Mesenchymal stem cell (in vitro differentiated cells and primary cell): ENCODE measurements around the gene PUDP. TPM values are rescaled to one million over a fixed set of nuclear protein-coding genes. Genes with fewer than 3 reads are reported as not detected.
A peak's percentile ranks its signal among the peaks of the same experiment; 100 is the strongest.

Source experiments
- DNase-seq: peaks from one replicate; pipeline ENCODE4 v3.0.0-alpha.2; 2013
- H2AFZ ChIP-seq: one replicate; pipeline ENCODE4 v1.6.1; 2013; ENCODE audit warnings: low read depth, mild to moderate bottlenecking, control low read depth, inconsistent platforms, low read length, moderate library complexity
- H2AK5ac ChIP-seq: 2 replicates; pipeline ENCODE4 v1.6.1; 2013; ENCODE audit warnings: low read length, moderate library complexity, mild to moderate bottlenecking, inconsistent platforms; ENCODE audit not compliant: severe bottlenecking
- H2BK120ac ChIP-seq: one replicate; pipeline ENCODE4 v1.6.1; 2013; ENCODE audit warnings: low read depth, mild to moderate bottlenecking, inconsistent platforms, low read length, moderate library complexity
- H2BK12ac ChIP-seq, 2 experiments: one replicate each; pipeline ENCODE4 v1.6.1; 2013; ENCODE audit warnings: inconsistent platforms in 2 of 2, low read length in 2 of 2, mild to moderate bottlenecking in 2 of 2, moderate library complexity in 2 of 2, control low read depth in 1 of 2
- H2BK15ac ChIP-seq: one replicate; pipeline ENCODE4 v1.6.1; 2013; ENCODE audit warnings: mild to moderate bottlenecking, low read depth, inconsistent platforms; ENCODE audit not compliant: poor library complexity, severe bottlenecking
- H2BK5ac ChIP-seq: 2 replicates; pipeline ENCODE4 v1.6.1; 2013; ENCODE audit warnings: low read depth, mild to moderate bottlenecking, low read length, control low read depth, inconsistent platforms; ENCODE audit not compliant: poor library complexity, severe bottlenecking
- H3K14ac ChIP-seq, 2 experiments: one replicate each; pipeline ENCODE4 v1.6.1; 2013; ENCODE audit warnings: inconsistent platforms in 2 of 2, low read length in 2 of 2, control low read depth in 1 of 2, mild to moderate bottlenecking in 1 of 2, moderate library complexity in 1 of 2
- H3K18ac ChIP-seq, 2 experiments: one replicate each; pipeline ENCODE4 v1.6.1; 2013; ENCODE audit warnings: inconsistent platforms in 2 of 2, low read length in 2 of 2, control low read depth in 1 of 2, low read depth in 1 of 2, mild to moderate bottlenecking in 1 of 2
- H3K23ac ChIP-seq, 2 experiments: one replicate each; pipeline ENCODE4 v1.6.1; 2013; ENCODE audit warnings: inconsistent platforms in 2 of 2, low read length in 2 of 2, mild to moderate bottlenecking in 2 of 2, moderate library complexity in 2 of 2, control low read depth in 1 of 2
- H3K27ac ChIP-seq: 2 replicates; pipeline ENCODE4 v1.5.1; 2013; ENCODE audit warnings: mild to moderate bottlenecking, moderate library complexity, low read length, control low read depth, inconsistent platforms; ENCODE audit not compliant: poor library complexity, severe bottlenecking
- H3K27me3 ChIP-seq, 2 experiments: 2 replicates each; pipeline versions ENCODE4 v1.6.1 to v1.7.0; 2013; ENCODE audit warnings: low read length in 2 of 2, mild to moderate bottlenecking in 2 of 2, moderate library complexity in 2 of 2, control low read depth in 1 of 2, inconsistent platforms in 1 of 2; ENCODE audit not compliant: control insufficient read depth in 1 of 2, insufficient read depth in 1 of 2
- H3K36me3 ChIP-seq, 2 experiments: 2 replicates each; pipeline versions ENCODE4 v1.6.1 to v1.7.0; 2013; ENCODE audit warnings: low read length in 2 of 2, control low read depth in 1 of 2, inconsistent platforms in 1 of 2, low read depth in 1 of 2, mild to moderate bottlenecking in 1 of 2; ENCODE audit not compliant: insufficient read depth in 2 of 2, control insufficient read depth in 1 of 2
- H3K4ac ChIP-seq, 2 experiments: one replicate each; pipeline ENCODE4 v1.6.1; 2013; ENCODE audit warnings: inconsistent platforms in 2 of 2, low read length in 2 of 2, mild to moderate bottlenecking in 2 of 2, moderate library complexity in 2 of 2, control low read depth in 1 of 2, low read depth in 1 of 2
- H3K4me1 ChIP-seq: 2 replicates; pipeline ENCODE4 v1.6.1; 2013; ENCODE audit warnings: low read depth, low read length, control low read depth; ENCODE audit not compliant: control insufficient read depth, insufficient read depth
- H3K4me2 ChIP-seq: 2 replicates; pipeline ENCODE4 v1.6.1; 2013; ENCODE audit warnings: low read length, mild to moderate bottlenecking, inconsistent platforms; ENCODE audit not compliant: poor library complexity, severe bottlenecking
- H3K4me3 ChIP-seq, 2 experiments: 2 replicates each; pipeline versions ENCODE4 v1.5.1 to v1.7.0; 2013; ENCODE audit warnings: low read length in 2 of 2, mild to moderate bottlenecking in 2 of 2, control low read depth in 1 of 2, low read depth in 1 of 2; ENCODE audit not compliant: insufficient read depth in 1 of 2
- H3K79me1 ChIP-seq: replicated peaks from 2 replicates; pipeline ENCODE4 v1.6.1; 2013; ENCODE audit warnings: mild to moderate bottlenecking, control low read depth, low read length, inconsistent platforms; ENCODE audit not compliant: poor library complexity, severe bottlenecking
- H3K9ac ChIP-seq: 2 replicates; pipeline ENCODE4 v1.7.0; 2013; ENCODE audit warnings: mild to moderate bottlenecking, low read length, moderate library complexity
- H3K9me3 ChIP-seq: 2 replicates; pipeline ENCODE4 v1.7.0; 2013; ENCODE audit warnings: mild to moderate bottlenecking, low read length; ENCODE audit not compliant: control insufficient read depth
- H4K8ac ChIP-seq: one replicate; pipeline ENCODE4 v1.6.1; 2013; ENCODE audit warnings: inconsistent platforms, mild to moderate bottlenecking, low read length, moderate library complexity
- H4K91ac ChIP-seq: one replicate; pipeline ENCODE4 v1.6.1; 2013; ENCODE audit warnings: mild to moderate bottlenecking, low read length, inconsistent platforms
- WGBS: methylation state at CpG from one replicate; pipeline ENCODE4 v1.1.7; 2013; ENCODE audit warnings: mixed read lengths; 5-methylcytosine and 5-hydroxymethylcytosine counted together
- polyA plus RNA-seq, 2 experiments: library from polyadenylated mRNA; stranded (reverse); fragments of 200-250 nt; gene quantifications; one replicate each; pipeline ENCODE4 v1.2.3, GENCODE V29; 2013

Gene PUDP
- polyA plus RNA-seq (2013, experiment 1 of 2), result 19.7 TPM
- polyA plus RNA-seq (2013, experiment 2 of 2), result 19.9 TPM

GRCh38 chrX:7147978-7148854 is at the start of gene PUDP:
Gene PUDP (minus strand): TSS chrX:7148153. CDS start chrX:7148113, 40 bp downstream.
- H3K4me1 ChIP-seq, result peaks cover 6% of the 10 kb centered on the region
- peak within 1 kb of the TSS in 1 of 2 experiments; percentile 95 for H3K14ac ChIP-seq
- peak within 1 kb of the TSS; percentile 87 for H4K8ac ChIP-seq
- DNase-seq, result peak; percentile 77
- peak within 1 kb of the TSS; percentile 95 for H3K9ac ChIP-seq
- no peaks in the 10 kb centered on the region for H3K36me3 ChIP-seq
- H2AK5ac ChIP-seq, result no peak within 1 kb of the TSS
- peak within 1 kb of the TSS; percentile 81 for H2BK5ac ChIP-seq
- peak within 1 kb of the TSS; percentile 79 for H2BK120ac ChIP-seq
- peak within 1 kb of the TSS; percentile 42 for H3K27ac ChIP-seq
- peak within 1 kb of the TSS; percentile 86 for H2AFZ ChIP-seq
- no peak within 1 kb of the TSS for H2BK12ac ChIP-seq
- peak within 1 kb of the TSS; percentile 76 to 99 for H3K4me3 ChIP-seq
- peak within 1 kb of the TSS; percentile 91 to 92 for H3K18ac ChIP-seq
- H3K4ac ChIP-seq, result peak within 1 kb of the TSS; percentile 84 to 87
- 0% methylated on average over 20 of the region's 76 CpGs for WGBS
- H2BK15ac ChIP-seq, result peak within 1 kb of the TSS; percentile 44
- H3K27me3 ChIP-seq, result no peaks in the 10 kb centered on the region
- no peaks in the 10 kb centered on the region for H3K9me3 ChIP-seq
- H3K4me2 ChIP-seq, result peak within 1 kb of the TSS; percentile 81
- no peak within 1 kb of the TSS for H3K23ac ChIP-seq
- H4K91ac ChIP-seq, result peak within 1 kb of the TSS; percentile 94
- peaks cover 7% of the 10 kb centered on the region for H3K79me1 ChIP-seq

GRCh38 chrX:7194606-7195005 is 46.7 kb upstream of the PUDP start:
- WGBS, result 100% methylated on average over 6 of the region's 11 CpGs
- Histone ChIP-seq H2BK120ac (no peak overlapping the region), H3K79me1 (no peaks in the 10 kb centered on the region), H4K8ac (no peak overlapping the region), H3K14ac (no peak overlapping the region), H3K9me3 (no peaks in the 10 kb centered on the region), H4K91ac (no peak overlapping the region), H2BK12ac (no peak overlapping the region), H3K4ac (no peak overlapping the region), H2AFZ (no peak overlapping the region), H3K4me3 (no peak overlapping the region), H3K23ac (no peak overlapping the region), H2BK5ac (no peak overlapping the region), H3K4me2 (no peak overlapping the region), H3K18ac (no peak overlapping the region), H2BK15ac (no peak overlapping the region), H3K36me3 (peaks cover 0 to 3% of the 10 kb centered on the region in 2 experiments), H2AK5ac (no peak overlapping the region), H3K4me1 (no peaks in the 10 kb centered on the region), H3K27ac (no peak overlapping the region), H3K27me3 (no peaks in the 10 kb centered on the region), H3K9ac (no peak overlapping the region)
- DNase-seq, result no peak

GRCh38 chrX:7192871-7193270 is 44.9 kb upstream of the PUDP start:
- no peak overlapping the region for H3K4me3 ChIP-seq
- DNase-seq, result no peak
- H4K8ac ChIP-seq, result no peak overlapping the region
- no peak overlapping the region for H3K9ac ChIP-seq
- no peak overlapping the region for H4K91ac ChIP-seq
- H3K23ac ChIP-seq, result no peak overlapping the region
- no peak overlapping the region for H2BK5ac ChIP-seq
- H2BK12ac ChIP-seq, result no peak overlapping the region
- H3K18ac ChIP-seq, result no peak overlapping the region
- no peaks in the 10 kb centered on the region for H3K27me3 ChIP-seq
- H2BK15ac ChIP-seq, result no peak overlapping the region
- H2BK120ac ChIP-seq, result no peak overlapping the region
- no peak overlapping the region for H3K4me2 ChIP-seq
- no peaks in the 10 kb centered on the region for H3K9me3 ChIP-seq
- H3K4ac ChIP-seq, result no peak overlapping the region
- no peak overlapping the region for H2AK5ac ChIP-seq
- H3K79me1 ChIP-seq, result no peaks in the 10 kb centered on the region
- H3K27ac ChIP-seq, result no peak overlapping the region
- H3K4me1 ChIP-seq, result no peaks in the 10 kb centered on the region
- H3K14ac ChIP-seq, result no peak overlapping the region
- H2AFZ ChIP-seq, result no peak overlapping the region
- WGBS, result no CpG with 5 or more reads among the region's 7 CpGs
- peaks cover 0 to 3% of the 10 kb centered on the region in 2 experiments for H3K36me3 ChIP-seq

- H3K79me1 ChIP-seq, result no peaks in the 10 kb centered on the region
- DNase-seq, result no peak
- WGBS, result 100% methylated on average over 1 of the region's 2 CpGs
Observed at GRCh38 chrX:7191681-7192110, 43.7 kb upstream of the PUDP start.

More at GRCh38 chrX:7191681-7192110, 43.7 kb upstream of the PUDP start:
- no peak overlapping the region for H2AK5ac ChIP-seq
- H4K91ac ChIP-seq, result no peak overlapping the region
- no peak overlapping the region for H2BK12ac ChIP-seq
- H3K36me3 ChIP-seq, result peaks cover 0 to 3% of the 10 kb centered on the region in 2 experiments
- H2BK120ac ChIP-seq, result no peak overlapping the region
- no peak overlapping the region for H3K4me2 ChIP-seq
- no peaks in the 10 kb centered on the region for H3K27me3 ChIP-seq
- no peak overlapping the region for H3K23ac ChIP-seq
- H3K27ac ChIP-seq, result no peak overlapping the region
- H3K9ac ChIP-seq, result no peak overlapping the region
- H4K8ac ChIP-seq, result no peak overlapping the region
- H3K9me3 ChIP-seq, result no peaks in the 10 kb centered on the region
- no peak overlapping the region for H3K14ac ChIP-seq
- no peak overlapping the region for H3K4me3 ChIP-seq
- H3K18ac ChIP-seq, result no peak overlapping the region
- no peak overlapping the region for H2BK5ac ChIP-seq
- no peak overlapping the region for H3K4ac ChIP-seq
- no peaks in the 10 kb centered on the region for H3K4me1 ChIP-seq
- no peak overlapping the region for H2BK15ac ChIP-seq
- H2AFZ ChIP-seq, result no peak overlapping the region
